ENCODE measurements around the gene TTC39C. TPM values are rescaled to one million over a fixed set of nuclear protein-coding genes. Genes with fewer than 3 reads are reported as not detected.
"Not testable (repeated sequence)": the region's sequence is repeated elsewhere in the genome, so short reads cannot be mapped to it uniquely, and the experiment has no call there.

The TTC39C gene
- total RNA-seq, 1 donor from 2014 or later = 42.6 TPM

GRCh38 chr18:24054130-24054529 is 39.6 kb downstream of the TTC39C start:
- DNase-seq = peak; percentile 39

DNA sequence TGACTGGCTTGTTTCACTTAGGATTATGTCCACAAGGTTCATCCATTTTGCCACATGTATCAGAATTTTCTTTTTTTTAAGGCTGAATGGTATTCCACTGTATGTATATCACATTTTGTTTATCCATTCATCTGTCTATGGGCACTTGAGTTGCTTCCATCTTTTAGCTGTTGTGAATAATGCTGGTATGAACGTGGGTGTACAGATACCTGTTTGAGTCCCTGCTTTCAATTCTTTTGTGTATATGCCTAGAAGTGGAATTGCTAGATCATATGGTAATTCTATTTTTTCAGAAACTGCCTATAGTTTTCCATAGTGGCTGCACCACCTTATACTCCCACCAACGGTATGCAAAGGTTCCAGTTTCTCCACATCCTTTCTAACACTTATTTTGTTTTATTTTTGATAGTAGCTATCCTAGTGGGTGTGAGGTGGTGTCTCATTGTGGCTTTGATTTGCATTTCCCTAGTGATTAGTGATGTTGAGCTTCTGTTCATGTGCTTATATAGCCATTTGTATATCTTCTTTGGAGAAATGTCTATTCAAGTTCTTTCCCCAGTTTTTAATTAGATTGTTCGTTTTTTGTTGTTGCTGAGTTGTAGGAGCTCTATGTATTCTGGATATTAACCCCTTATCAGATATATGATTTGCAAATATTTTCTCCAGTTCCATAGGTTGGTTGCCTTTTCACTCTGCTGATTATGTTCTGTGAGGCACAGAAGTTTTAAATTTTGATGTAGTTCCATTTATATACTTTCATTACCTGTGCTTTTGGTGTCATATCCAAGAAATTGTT is 40.7 kb downstream of the TTC39C start:
- DNase-seq = no peak

GRCh38 chr18:24055878-24056277 is 41.3 kb downstream of the TTC39C start:
- DNase-seq = no peak

- no peak for DNase-seq
Observed at GRCh38 chr18:24056506-24056905, 42.0 kb downstream of the TTC39C start.

GRCh38 chr18:24057804-24058203 is 43.2 kb downstream of the TTC39C start:
- no peak for DNase-seq

GRCh38 chr18:24059385-24059784 is 44.8 kb downstream of the TTC39C start:
- DNase-seq = not testable (repeated sequence)

- DNase-seq = no peak
Observed at GRCh38 chr18:24060644-24061043, 46.1 kb downstream of the TTC39C start.

DNA sequence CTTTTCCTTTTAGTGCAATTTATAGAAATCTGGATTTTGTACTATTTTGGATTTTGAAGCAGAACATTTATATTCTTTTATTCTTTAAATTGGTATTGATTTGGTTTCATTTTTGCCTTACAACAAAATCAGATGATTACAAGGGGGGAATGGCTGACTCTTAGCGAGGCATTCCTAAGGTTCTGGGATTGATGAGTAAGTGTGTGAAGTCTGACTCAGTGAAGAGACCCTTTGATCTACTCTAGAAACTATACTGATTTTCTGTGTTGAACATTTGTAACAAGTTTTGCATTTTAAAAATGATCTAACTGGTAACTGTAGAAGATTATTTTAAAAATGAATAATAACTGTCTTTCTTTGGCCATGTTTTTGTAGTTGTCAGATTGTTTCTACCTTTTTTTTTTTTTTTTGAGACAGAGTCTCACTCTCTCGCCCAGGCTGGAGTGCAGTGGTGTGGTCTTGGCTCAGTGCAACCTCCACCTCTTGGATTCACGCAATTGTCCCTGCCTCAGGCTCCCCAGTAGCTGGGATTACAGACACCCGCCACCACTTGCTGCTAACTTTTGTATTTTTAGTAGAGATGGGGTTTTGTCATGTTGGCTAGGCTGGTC is 48.7 kb downstream of the TTC39C start:
- DNase-seq = no peak

DNA sequence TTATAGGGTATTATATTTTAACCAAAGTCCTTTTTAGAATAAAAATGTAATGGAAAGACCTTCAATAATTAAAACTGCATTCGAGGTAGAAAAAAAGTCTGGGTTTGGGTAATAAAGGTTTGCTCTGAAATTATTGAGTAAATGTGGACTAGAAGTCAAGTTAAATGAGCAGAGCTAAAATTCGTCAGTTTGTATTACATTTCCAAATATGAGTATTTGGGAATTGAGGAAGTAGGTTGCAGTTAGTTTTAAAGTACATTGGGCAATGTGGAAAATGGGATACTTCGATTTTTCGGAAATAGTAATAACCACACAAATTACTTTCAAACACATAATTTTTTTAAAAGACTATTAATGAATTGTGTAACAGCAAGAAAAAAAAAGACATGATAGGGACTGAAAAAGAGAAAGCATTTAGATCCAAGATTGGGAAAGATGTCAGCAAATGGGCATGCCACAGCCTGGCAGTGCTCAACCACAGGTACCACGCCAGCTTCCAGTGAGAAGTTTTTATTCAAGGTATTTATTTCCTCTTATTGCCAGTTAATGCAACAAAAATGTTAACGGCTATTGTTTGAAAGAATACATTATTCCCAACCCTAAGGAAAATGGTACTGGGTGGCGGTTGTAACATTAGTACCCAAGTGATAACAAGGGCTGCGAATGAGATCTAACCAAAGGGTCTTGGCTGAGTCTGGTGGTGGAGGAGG is 50.0 kb downstream of the TTC39C start:
- no peak for DNase-seq

DNA sequence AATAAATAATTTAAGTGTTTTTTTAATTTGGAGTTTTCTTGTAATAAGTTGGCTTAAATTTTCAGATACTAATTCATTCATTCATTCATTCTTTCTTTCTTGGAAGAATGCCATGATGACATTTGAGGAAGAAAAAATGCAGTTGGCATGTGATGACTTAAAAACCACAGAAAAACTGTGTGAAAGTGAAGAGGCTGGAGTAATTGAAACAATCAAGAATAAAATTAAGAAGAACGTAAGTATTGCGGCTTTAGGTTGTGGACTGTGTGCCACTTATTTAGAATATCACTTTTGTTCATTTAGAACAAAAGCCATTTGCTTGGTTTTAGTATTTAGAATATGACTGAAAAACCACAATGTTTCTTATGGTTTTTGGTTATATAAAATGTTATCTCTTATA is 51.4 kb downstream of the TTC39C start:
- no peak for DNase-seq

DNA sequence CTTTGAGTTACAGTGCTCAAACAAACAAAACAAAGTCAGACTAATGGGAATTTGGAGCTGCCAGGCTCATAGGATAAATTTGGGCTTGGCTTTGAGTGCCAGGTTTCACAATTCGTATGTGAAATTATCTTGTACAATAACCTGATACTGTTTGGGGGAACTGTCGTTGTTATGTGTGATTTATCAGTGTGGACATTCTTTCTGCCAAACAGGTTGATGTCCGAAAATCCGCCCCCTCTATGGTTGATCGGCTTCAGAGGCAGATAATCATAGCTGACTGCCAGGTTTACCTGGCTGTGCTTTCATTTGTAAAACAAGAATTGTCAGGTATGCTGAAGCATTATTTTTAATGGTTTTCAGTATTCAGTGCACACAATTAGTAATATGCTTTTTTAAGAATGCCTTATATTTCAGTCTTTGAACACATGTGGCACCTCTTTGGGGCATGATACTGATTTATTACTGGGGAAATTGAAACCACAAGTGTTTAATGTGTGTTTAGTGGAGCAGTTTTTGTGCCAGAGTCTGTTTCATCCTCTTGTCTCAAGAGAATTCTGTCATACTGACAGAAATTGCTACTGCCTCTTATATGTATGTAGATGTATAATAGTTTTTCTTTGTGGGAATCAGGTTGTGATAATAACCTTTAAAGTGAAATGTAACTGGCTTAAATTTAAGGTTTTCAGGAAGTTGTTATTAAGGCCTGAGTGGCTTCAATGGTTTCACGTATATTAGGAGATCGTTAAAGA is 54.6 kb downstream of the TTC39C start:
- DNase-seq = no peak

DNA sequence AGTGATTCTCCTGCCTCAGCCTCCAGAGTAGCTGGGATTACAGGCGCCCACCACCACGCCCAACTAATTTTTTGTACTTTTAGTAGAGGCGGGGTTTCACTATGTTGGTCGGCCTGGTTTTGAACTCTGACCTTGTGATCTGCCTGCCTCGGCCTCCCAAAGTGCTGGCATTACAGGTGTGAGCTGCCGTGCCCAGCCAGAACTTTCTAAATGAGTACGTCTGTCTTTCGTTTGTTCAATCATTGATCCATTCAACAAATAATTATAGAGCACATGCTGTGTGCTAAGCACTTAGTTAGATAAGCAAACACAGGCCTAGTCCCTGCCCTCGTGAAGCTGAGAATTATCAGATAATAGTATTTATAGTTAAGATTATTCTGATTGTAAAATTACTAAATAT is 56.5 kb downstream of the TTC39C start:
- DNase-seq = no peak

DNA sequence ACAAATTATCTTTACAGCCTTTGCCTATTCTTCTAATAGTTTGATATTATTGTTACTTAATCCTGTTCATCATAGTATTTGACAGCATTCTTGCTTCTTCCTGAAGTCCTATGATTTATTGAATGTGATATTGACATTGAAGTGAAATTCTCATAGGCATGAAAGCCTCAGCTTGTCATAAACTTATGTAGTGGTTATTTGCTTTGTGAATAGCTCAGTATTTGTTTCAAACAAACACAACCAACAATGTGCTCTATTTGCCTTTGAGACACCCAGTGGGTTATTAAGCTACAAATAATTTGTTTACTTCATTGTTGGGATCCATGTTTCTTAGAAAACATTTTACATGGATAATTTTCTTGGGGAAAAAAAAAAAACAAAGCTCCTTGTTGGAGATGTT is 57.2 kb downstream of the TTC39C start:
- no peak for DNase-seq

DNA sequence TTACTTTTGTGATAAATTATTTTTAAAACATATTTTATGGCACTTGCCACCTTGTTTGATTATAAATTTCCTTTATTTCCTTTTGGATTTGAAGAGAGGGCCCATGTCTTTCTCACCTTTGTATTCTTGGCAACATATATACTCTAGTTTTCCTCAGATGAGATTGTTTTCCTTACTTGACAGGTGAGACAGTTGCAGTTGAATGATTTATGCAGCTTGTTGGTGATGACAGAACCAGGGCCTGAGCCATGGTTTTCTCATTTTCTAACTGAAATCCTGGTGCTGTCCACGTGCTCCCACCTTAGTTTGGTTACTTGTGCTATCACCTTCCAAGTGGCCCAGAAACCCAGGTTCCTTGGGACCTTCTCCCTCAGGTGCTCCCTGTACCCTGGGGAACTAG is 58.2 kb downstream of the TTC39C start:
- no peak for DNase-seq

DNA sequence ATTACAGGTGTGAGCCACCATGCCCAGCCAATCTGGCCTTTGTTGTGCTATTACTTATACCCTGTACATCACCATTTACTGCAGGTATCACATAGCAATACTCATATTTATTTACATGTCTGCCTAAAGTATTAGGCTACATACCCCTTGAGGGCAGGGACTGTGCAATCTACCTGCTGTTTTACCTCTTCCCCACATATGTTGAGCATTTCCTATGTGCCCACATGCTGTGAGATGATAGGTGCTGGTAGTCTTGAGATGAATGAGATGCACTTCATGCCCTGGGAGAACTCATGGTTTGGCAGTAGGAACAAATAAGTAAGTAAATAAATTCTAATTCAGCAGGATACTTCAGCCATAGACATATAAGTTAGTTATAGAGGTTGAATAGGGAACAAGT is 59.2 kb downstream of the TTC39C start:
- no peak for DNase-seq

DNA sequence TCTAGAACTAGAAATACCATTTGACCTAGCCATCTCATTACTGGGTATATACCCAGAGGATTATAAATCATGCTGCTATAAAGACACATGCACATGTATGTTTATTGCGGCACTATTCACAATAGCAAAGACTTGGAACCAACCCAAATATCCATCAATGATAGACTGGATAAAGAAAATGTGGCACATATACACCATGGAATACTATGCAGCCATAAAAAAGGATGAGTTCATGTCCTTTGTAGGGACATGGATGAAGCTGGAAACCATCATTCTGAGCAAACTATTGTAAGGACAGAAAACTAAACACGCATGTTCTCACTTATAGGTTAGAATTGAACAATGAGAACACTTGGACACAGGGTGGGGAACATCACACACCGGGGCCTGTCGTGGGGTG is 60.2 kb downstream of the TTC39C start:
- DNase-seq = not testable (repeated sequence)

GRCh38 chr18:24075767-24076597 is 61.4 kb downstream of the TTC39C start:
- DNase-seq = peak; percentile 5

DNA sequence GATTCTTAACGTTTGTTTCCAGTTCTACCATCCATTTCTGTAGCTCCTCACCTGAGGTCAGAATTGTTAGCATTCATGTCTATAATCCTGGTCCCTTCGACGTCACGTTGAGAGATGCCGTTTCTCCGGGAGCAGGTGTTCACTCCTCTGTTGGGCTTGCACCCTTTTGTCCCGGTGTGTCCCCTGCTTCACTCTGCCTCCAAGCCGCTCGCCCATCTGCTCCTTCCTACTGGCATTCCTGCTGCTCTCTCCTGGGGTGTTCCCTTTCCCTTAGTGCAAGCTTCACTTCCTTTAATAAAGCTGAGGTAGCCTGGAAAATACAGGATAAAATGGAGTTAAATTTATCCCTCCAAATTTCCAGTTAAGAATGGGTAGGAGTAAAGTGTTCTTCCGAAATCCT is 62.4 kb downstream of the TTC39C start:
- no peak for DNase-seq

DNA sequence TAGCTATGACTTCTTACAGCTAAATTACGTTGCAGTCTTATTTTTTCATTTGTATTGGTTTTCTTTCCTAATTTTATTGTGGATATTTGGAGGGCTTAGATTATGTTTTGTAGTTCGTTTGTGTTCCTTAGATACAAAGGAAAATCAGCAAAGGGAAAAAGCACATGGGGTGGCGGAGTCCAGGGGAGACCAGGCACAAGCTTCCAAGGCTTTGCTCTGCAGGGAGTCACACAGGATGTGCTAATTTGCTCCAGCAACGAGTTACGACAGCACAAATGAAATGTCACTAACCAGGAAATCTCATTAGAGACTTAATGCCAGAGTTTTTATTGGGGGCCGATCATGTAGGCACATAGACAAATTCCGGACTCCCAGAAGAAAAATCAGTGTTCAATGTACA is 63.8 kb downstream of the TTC39C start:
- no peak for DNase-seq

GRCh38 chr18:24080861-24081260 is 66.3 kb downstream of the TTC39C start:
- DNase-seq = no peak

GRCh38 chr18:24083550-24083949 is 69.0 kb downstream of the TTC39C start:
- no peak for DNase-seq

GRCh38 chr18:24086082-24086481 is 71.5 kb downstream of the TTC39C start:
- no peak for DNase-seq

Measured in skin of body (tissue), 2 donors.